COLO829 (cell line): ENCODE results near the gene RPP25L.

ENCODE experiments used
- DNase-seq: peaks from one replicate; pipeline ENCODE4 v3.0.0; 2012; ENCODE audit warnings: low spot score

The RPP25L gene

DNA sequence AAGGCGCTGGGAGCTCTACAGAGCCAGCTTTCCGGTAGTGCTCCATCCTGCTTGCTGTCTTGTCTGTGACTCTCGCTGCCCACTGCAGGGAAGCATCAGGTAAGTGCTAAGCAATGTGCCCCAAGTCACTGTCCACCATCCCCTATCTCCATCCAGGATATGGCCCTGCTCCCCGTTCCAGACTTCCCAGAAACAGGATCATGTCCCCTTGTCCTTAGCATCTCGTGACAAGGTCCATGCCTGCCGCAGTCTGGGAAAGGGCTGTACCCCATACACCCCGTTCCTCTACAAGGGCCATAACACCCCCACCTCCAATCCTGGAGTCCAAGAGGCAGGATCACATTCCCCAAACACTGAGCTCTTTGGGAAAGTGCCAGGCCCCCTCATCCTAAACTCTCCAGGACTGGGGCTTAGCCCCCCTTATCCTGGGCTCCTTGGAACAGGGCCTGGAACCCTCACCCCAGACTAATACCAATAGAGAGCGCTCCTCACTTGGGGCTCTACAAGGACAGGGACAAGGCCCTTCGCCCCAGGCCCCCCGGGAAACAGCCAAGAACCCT is 566 bp downstream of the RPP25L start:
- no peak for DNase-seq

DNA sequence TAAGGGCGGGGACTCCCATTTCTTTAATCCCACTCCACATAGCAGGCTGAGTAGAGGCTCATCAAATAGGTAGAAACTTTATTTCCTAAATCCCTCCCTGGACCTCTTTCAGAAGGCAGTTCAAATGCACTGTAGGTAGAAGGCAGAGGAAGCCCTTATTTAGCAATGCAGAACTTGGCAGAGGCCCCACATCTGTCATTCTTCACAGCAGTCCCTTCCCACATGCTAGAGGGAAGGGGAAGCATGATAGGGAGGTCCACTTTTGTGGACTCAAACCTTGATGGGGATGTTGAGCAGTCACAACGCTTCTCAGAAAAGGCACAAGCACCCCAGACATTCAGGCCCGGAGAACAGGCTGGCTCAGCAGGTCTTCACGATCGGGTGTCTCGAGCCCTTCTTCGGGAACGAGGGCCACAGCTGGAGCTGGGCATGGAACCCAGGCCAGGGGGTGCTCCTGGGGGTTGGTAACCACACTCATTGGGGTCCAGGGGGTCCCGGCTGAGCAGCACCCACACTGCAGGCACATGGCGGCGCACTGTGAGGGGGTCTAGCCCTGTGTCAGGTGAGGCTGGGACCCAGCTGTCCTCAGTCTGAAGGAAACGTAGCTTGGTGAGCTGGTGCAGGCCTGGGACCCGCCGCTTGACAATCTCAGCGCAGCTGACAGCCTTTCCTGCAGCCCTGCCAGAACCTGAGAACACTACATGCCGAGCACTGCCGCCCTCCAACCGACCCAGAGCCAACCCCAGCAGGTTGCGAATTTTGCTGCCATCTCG is 1.3 kb downstream of the RPP25L start:
- no peak for DNase-seq

DNA sequence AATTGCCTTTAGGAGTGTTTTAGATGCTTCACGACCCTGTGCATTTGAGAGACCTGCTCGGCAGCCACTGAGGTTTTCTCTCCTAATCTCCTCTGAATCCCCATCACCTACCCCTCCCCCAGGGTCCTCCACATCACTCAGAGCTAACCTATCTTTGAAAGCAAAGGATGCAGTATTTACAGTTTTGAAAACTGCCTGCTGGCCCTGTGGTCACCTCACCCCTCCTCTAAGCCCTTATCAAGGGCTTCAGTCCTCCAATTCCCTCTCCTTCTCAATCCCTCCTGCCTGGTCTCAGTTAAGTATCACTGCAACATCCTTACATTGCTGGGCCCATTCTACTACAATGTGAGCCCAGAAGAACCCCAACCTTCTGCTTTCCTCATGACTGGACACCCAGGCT is 4.6 kb downstream of the RPP25L start:
- DNase-seq = no peak

DNA sequence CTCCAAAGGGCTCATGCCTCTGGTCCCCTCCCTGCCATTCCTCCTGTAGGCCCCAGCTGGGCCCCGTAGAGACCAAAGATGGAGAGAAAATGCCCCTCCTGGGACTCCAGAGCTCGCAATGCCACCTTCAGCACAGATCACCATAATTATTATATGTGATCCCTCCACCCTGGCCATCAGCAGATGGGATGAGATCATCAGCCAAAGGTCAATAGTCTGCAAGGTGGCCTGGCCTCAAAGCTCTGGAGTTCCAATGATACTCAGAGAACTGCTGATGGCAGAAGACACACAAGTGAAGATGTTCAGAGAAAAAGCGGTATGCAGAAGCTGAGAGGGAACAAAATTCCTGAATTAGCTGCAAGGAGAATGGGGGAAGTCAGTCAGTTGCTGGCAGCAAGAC is 5.0 kb downstream of the RPP25L start:
- DNase-seq = no peak

GRCh38 chr9:34606190-34606589 is 5.7 kb downstream of the RPP25L start:
- DNase-seq = no peak

DNA sequence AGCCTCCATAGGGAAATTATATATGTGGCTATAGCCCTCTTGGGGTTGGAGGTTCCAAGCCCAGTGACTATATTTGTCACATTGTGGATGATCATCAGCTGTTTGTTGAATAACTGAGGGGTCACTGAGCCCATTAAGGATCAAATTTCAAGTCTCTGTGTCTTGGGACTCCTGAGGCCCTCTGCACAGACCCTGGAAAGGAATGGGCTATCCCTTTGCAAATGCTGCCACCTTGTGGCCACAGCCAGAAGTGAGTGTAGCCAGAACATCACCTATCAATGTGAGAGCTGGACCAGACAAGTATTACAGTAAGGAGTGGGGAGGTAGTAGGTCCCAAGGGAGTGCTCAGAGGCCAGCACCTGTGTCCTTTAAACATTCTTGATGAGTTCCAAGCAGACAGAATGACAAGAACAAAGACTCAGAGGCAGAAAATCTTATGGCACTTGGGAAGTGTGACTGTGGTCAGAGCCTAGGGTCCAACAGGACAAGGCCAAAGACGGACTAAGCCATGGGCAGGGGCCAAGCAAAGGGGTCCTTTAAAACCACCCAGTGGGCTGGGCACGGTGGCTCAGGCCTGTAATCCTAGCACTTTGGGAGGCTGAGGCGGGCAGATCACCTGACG is 8.2 kb downstream of the RPP25L start:
- peak; percentile 93 for DNase-seq

DNA sequence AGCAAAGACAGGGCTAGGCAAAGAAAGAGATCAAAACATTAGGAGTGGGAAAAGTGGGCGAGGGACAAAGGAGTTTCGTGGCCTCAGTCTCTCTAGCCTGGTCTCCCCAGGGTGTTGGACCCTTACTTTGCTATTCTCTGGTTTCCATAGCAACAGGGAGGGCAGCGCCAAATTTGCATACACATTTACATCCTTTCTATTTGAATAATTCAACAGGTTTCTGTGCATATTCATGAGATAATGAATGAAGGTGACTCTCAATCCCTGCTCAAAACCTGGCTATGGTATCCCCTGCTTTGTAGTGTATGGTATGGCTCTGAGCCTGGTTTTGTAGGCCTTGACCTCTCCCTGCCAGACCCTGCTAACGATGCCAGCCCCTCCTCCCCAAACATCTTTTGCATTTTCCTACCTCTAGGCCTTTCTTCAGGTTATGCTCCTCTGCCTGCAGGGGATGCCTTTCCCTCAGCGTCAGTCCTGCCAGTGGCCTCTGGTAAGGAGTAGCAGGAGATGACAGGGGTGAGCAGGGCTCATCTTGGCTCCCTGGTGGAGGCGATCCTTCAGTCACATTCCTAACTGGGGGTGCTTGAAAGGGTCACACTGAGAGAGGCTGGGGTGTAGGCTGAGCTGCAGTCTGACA is 9.8 kb downstream of the RPP25L start:
- no peak for DNase-seq

DNA sequence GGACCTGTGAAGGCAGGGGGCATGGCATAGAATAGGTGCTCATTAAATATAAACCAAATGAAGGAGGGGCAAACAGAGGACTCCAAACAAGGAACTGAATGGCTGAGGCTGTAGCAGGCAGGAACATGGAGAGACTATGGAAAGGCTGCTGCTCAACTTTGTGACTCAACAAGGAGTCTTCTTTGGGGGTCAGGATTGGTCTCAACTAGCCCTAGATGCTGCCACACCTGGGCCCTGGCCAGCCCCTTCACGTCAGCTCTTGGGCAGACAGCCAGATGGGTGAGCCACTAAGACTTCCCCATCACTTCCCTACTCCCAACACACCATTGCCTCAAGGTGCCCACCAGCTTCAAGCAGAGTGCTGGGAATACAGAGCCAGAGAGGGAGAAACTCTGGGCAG is 11.0 kb downstream of the RPP25L start:
- no peak for DNase-seq

DNA sequence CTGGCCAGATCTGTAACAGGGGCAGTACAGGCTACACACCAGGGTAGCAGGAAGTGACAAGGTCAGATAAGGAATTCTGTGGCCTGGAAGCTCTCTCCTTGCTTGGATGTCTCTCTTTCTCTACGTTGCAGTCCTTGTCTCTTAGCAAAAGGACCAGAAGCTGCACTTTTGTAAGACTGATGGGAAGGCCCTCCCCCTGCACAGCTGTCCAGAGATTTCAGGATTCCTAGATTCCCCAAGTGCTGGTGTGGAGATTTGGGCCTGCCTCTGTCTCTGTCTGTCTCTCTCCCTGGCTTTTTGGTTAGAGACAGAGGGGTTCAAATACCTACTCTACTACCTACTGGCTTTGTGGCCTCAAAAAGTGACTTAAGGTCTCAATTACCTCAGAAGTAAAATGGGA is 12.4 kb downstream of the RPP25L start:
- no peak for DNase-seq

DNA sequence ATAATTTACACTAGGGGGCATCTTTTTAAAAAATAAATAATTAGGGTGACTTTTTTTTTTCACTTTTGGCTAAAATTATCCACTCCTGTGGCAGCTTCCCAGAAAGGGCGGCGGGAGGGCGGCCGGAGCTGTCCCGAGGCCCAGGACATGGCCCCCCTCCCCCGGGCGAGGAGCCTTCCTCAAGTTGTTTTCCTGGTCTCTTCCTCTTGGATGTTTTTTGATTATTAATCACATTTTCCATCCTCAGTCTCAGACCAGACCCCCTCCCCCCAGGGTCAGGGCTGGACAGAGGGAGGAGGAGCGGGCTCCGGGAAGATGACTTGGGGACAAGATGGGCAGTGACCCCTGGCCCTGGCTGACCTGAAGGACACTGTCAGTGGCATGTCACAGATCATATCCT is 17.7 kb downstream of the RPP25L start:
- no peak for DNase-seq

DNA sequence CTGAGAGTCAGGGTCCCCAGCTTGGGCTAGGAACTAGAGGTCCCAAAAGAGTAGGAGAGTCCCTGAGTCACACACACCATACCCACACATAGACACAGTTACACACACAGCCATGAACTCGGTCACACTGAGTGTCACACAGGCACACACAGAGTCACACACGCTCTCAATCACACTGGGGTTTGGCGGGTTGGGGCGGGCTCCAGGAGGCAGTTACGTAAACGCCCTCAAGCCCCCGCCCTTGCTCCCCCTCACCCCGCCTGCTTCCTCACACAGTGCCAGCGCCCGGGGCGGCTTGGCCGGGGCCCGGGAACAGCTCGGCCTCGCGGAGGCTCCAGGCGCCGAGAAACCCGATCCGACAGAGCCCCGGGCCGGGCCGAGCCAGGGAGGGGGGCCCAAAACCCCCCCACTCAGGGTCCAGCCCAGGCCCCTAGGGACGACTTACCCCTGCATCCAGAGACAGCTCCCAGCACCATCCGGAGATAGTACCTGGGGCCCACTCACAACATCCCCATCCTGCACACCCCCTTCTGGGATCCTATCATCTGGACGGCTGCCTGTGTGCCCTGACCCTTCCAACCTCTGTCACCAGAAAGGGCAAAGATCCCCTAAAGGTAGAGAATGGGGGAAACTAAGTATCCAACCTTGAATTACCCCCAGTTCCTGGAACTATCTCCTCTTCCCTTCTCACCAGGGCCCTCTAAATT is 18.8 kb downstream of the RPP25L start:
- no peak for DNase-seq

- DNase-seq = no peak
Measured at GRCh38 chr9:34591917-34592866, 19.7 kb downstream of the RPP25L start.

GRCh38 chr9:34591248-34591916 is 20.5 kb downstream of the RPP25L start:
- DNase-seq = peak; percentile 87

GRCh38 chr9:34590381-34591247 is 21.3 kb downstream of the RPP25L start:
- no peak for DNase-seq

GRCh38 chr9:34589636-34590380 is 22.1 kb downstream of the RPP25L start, which contains the start of gene CNTFR:
Gene CNTFR (minus strand): TSS chr9:34589724. CDS start chr9:34568981, 20,743 bp downstream.
- no peak for DNase-seq

- DNase-seq = no peak
Measured at GRCh38 chr9:34588671-34589635, 22.9 kb downstream of the RPP25L start.

GRCh38 chr9:34587271-34587670 is 24.6 kb downstream of the RPP25L start:
- DNase-seq = no peak
